Suppressor macrophage (primary cell): Measurements from ENCODE around the gene HOMER3.
"Not testable (repeated sequence)": the region's sequence is repeated elsewhere in the genome, so short reads cannot be mapped to it uniquely, and the experiment has no call there.

Experiments
- DNase-seq, 4 experiments: peaks; one replicate each; pipeline ENCODE4 v3.0.0-alpha.2; 2020 to 2022

The HOMER3 gene

GRCh38 chr19:18922228-18922985, 18.6 kb downstream of the HOMER3 start:
- no peak for DNase-seq

GRCh38 chr19:18921593-18921992, 19.4 kb downstream of the HOMER3 start:
- DNase-seq: no peak

- DNase-seq: no peak
Observed at GRCh38 chr19:18920400-18920799, 20.6 kb downstream of the HOMER3 start.

GRCh38 chr19:18919900-18920214, 21.2 kb downstream of the HOMER3 start:
- DNase-seq: peak in 2 of 4 experiments; percentile 8 to 9

- DNase-seq: peak; percentile 97 to 100 (median 98)
Observed at GRCh38 chr19:18919086-18919899, 21.7 kb downstream of the HOMER3 start, which contains the start of the genes COPE and DDX49. Gene COPE (minus strand): TSS chr19:18919387. CDS start chr19:18919348, 39 bp downstream. Gene DDX49 (plus strand): TSS chr19:18919715. CDS start chr19:18919742, 27 bp downstream.

- DNase-seq: not testable (repeated sequence)
Observed at GRCh38 chr19:18917593-18917992, 23.4 kb downstream of the HOMER3 start.

- DNase-seq: peak; percentile 49 to 63 (median 56)
Observed at GRCh38 chr19:18915639-18916038, 25.4 kb downstream of the HOMER3 start.

GRCh38 chr19:18913466-18913865, 27.6 kb downstream of the HOMER3 start:
- no peak for DNase-seq

GRCh38 chr19:18912933-18913332, 28.1 kb downstream of the HOMER3 start:
- peak in 1 of 4 experiments; percentile 1 for DNase-seq

- DNase-seq: no peak
Observed at GRCh38 chr19:18910801-18911436, 30.1 kb downstream of the HOMER3 start.

- no peak for DNase-seq
Observed at GRCh38 chr19:18910010-18910409, 31.0 kb downstream of the HOMER3 start.

GRCh38 chr19:18908917-18909619, 31.9 kb downstream of the HOMER3 start:
- no peak for DNase-seq

- DNase-seq: no peak
Observed at GRCh38 chr19:18906605-18907519, 34.2 kb downstream of the HOMER3 start.

- DNase-seq: peak in 1 of 4 experiments; percentile 2
Observed at GRCh38 chr19:18905513-18906236, 35.3 kb downstream of the HOMER3 start.

GRCh38 chr19:18905058-18905456, 36.0 kb downstream of the HOMER3 start:
- peak in 1 of 4 experiments; percentile 1 for DNase-seq

- DNase-seq: peak in 1 of 4 experiments; percentile 1
Observed at GRCh38 chr19:18904334-18905057, 36.5 kb downstream of the HOMER3 start.

GRCh38 chr19:18903156-18904037, 37.6 kb downstream of the HOMER3 start:
- peak in 1 of 4 experiments; percentile 2 for DNase-seq

- not testable (repeated sequence) for DNase-seq
Observed at GRCh38 chr19:18902519-18902918, 38.5 kb downstream of the HOMER3 start.

- no peak for DNase-seq
Observed at GRCh38 chr19:18901491-18901890, 39.5 kb downstream of the HOMER3 start.
